HG02938 (cell line): ENCODE data around the gene AP2A2.

Source experiments
- ATAC-seq: cut with Tn5 transposase; IDR thresholded peaks from one replicate; pipeline ENCODE4 v1.9.1; 2021; ENCODE audit warnings: mild to moderate bottlenecking, moderate library complexity; ENCODE audit not compliant: unreplicated experiment

Gene AP2A2

GRCh38 chr11:1027483-1028290 is 102.0 kb downstream of the AP2A2 start:
- ATAC-seq = no peak

GRCh38 chr11:1028291-1028540 is 102.5 kb downstream of the AP2A2 start:
- ATAC-seq = no peak

GRCh38 chr11:1028616-1029015 is 102.9 kb downstream of the AP2A2 start:
- no peak for ATAC-seq

GRCh38 chr11:1029051-1029450 is 103.4 kb downstream of the AP2A2 start:
- ATAC-seq = no peak

- ATAC-seq = no peak
These were observed 104.0 kb downstream of the AP2A2 start for GRCh38 chr11:1029654-1030053.

GRCh38 chr11:1030086-1030485 is 104.4 kb downstream of the AP2A2 start:
- no peak for ATAC-seq

GRCh38 chr11:1030556-1030955 is 104.9 kb downstream of the AP2A2 start:
- ATAC-seq = no peak

GRCh38 chr11:1031121-1031899 is 105.6 kb downstream of the AP2A2 start:
- ATAC-seq = no peak

- no peak for ATAC-seq
These were observed 106.7 kb downstream of the AP2A2 start for GRCh38 chr11:1032310-1032891.

GRCh38 chr11:1033016-1033798 is 107.5 kb downstream of the AP2A2 start:
- no peak for ATAC-seq

GRCh38 chr11:1034001-1034400 is 108.3 kb downstream of the AP2A2 start:
- ATAC-seq = no peak

- no peak for ATAC-seq
These were observed 109.0 kb downstream of the AP2A2 start for GRCh38 chr11:1034456-1035295.

- no peak for ATAC-seq
These were observed 110.1 kb downstream of the AP2A2 start for GRCh38 chr11:1035577-1036283.

GRCh38 chr11:1036303-1036923 is 110.7 kb downstream of the AP2A2 start, which contains the start of gene MUC6:
Gene MUC6, minus strand, starts transcription at chr11:1036718. Its CDS starts 63 bp downstream, at chr11:1036655.
- no peak for ATAC-seq

- ATAC-seq = no peak
These were observed 111.3 kb downstream of the AP2A2 start for GRCh38 chr11:1036931-1037330.

- ATAC-seq = no peak
These were observed 111.9 kb downstream of the AP2A2 start for GRCh38 chr11:1037506-1038055.

- no peak for ATAC-seq
These were observed 112.7 kb downstream of the AP2A2 start for GRCh38 chr11:1038361-1038760.

GRCh38 chr11:1038921-1039320 is 113.3 kb downstream of the AP2A2 start:
- ATAC-seq = no peak
